MM.1S (cell line): ENCODE results near the gene MAG.

Experiments
- EZH2 ChIP-seq: fragments of 300-600 bp; sonication (generic); optimal IDR thresholded peaks from 2 replicates; pipeline ENCODE3; 2017; ENCODE audit warnings: low read depth, mild to moderate bottlenecking, antibody characterized with exemption, low read length, mixed read lengths
- EZH2phosphoT487 ChIP-seq: fragments of 300-600 bp; sonication (generic); IDR thresholded peaks from 2 replicates; pipeline ENCODE4 v1.6.1; 2018; ENCODE audit warnings: antibody characterized with exemption, low read length
- TF ChIP-seq, protein P1 (sequence below): fragments of 300-600 bp; sonication (generic); IDR thresholded peaks from 2 replicates; pipeline ENCODE4 v1.5.1; 2016; ENCODE audit warnings: antibody characterized with exemption, low read length, mixed read lengths

DNA sequence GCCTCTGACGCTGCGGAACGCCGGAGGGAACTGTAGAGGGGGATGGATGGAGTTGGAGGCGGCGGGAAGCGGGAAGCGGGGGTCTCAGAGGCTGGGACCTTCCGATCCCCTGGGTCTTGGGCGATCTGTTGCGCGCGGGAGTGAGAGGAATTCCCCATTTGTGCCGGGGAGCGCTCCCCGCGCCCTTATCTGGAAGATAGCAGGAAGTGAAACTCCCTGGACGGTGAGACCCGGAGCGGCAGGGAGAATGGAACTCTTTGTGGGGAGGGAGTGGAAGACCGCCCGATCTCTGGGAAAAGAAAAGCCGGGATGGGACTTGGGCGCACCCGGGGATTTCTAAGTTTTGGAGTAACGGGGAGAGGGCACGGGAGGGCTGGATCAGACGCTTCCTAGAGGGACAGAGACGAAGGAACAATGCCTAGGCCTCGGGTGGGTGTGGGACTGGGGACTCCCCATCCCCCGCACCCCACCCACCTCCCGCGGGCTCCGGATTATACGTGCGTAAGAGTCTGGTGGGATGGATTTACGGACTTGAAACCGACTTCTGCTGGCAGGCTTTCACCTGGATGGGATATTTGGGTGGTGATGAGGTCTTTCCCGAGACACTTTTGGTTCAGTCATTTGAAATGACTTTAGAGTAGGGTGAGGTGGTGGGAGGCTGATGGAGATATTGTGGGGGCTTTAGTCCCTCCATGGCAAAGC, 42.7 kb upstream of the MAG start:
- TF ChIP-seq, protein P1, sequence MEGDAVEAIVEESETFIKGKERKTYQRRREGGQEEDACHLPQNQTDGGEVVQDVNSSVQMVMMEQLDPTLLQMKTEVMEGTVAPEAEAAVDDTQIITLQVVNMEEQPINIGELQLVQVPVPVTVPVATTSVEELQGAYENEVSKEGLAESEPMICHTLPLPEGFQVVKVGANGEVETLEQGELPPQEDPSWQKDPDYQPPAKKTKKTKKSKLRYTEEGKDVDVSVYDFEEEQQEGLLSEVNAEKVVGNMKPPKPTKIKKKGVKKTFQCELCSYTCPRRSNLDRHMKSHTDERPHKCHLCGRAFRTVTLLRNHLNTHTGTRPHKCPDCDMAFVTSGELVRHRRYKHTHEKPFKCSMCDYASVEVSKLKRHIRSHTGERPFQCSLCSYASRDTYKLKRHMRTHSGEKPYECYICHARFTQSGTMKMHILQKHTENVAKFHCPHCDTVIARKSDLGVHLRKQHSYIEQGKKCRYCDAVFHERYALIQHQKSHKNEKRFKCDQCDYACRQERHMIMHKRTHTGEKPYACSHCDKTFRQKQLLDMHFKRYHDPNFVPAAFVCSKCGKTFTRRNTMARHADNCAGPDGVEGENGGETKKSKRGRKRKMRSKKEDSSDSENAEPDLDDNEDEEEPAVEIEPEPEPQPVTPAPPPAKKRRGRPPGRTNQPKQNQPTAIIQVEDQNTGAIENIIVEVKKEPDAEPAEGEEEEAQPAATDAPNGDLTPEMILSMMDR = no peak
- TF ChIP-seq EZH2phosphoT487 = no peak
- no peak for TF ChIP-seq EZH2
